Stimulated activated CD8-positive, alpha-beta memory T cell treated with anti-CD3 and anti-CD28 coated beads, Interleukin-7, amount 100 ng/mL, for 1 hour (primary cell): Measurements from ENCODE around the gene GTPBP1.
A peak's percentile ranks its signal among the peaks of the same experiment; 100 is the strongest.

Source experiments
- DNase-seq, 2 donors: peaks; one replicate each; pipeline ENCODE4 v3.0.0-alpha.2; 2020; ENCODE audit warnings: low read depth in 2 of 2

The GTPBP1 gene

GRCh38 chr22:38700789-38701628, 4.7 kb upstream of the GTPBP1 start, which contains the start of gene JOSD1:
JOSD1 (minus strand) TSS chr22:38700943; CDS start chr22:38699987, 956 bp downstream.
- peak; percentile 98 to 99 for DNase-seq

GRCh38 chr22:38704654-38705234, 1.0 kb upstream of the GTPBP1 start:
- DNase-seq, result no peak

GRCh38 chr22:38706101-38706900, 557 bp downstream of the GTPBP1 start:
- DNase-seq, result no peak

GRCh38 chr22:38706901-38707195, 1.1 kb downstream of the GTPBP1 start:
- DNase-seq, result no peak

GRCh38 chr22:38707346-38707745, 1.6 kb downstream of the GTPBP1 start:
- DNase-seq, result no peak

- DNase-seq, result no peak
These were observed 2.2 kb downstream of the GTPBP1 start for GRCh38 chr22:38707984-38708383.

- DNase-seq, result no peak
These were observed 3.6 kb downstream of the GTPBP1 start for GRCh38 chr22:38709306-38709705.

- no peak for DNase-seq
These were observed 4.6 kb downstream of the GTPBP1 start for GRCh38 chr22:38710351-38710750.

- DNase-seq, result no peak
These were observed 5.1 kb downstream of the GTPBP1 start for GRCh38 chr22:38710866-38711265.

- no peak for DNase-seq
These were observed 6.9 kb downstream of the GTPBP1 start for GRCh38 chr22:38712486-38713207.

- no peak for DNase-seq
These were observed 8.2 kb downstream of the GTPBP1 start for GRCh38 chr22:38713921-38714320.

- DNase-seq, result no peak
These were observed 9.5 kb downstream of the GTPBP1 start for GRCh38 chr22:38715176-38715764.

GRCh38 chr22:38715852-38716251, 10.1 kb downstream of the GTPBP1 start:
- no peak for DNase-seq

- DNase-seq, result no peak
These were observed 10.5 kb downstream of the GTPBP1 start for GRCh38 chr22:38716271-38716670.

GRCh38 chr22:38716826-38717225, 11.1 kb downstream of the GTPBP1 start:
- DNase-seq, result no peak

GRCh38 chr22:38717244-38717643, 11.5 kb downstream of the GTPBP1 start:
- DNase-seq, result no peak

- no peak for DNase-seq
These were observed 12.7 kb downstream of the GTPBP1 start for GRCh38 chr22:38718414-38718813.

- DNase-seq, result no peak
These were observed 13.5 kb downstream of the GTPBP1 start for GRCh38 chr22:38719196-38719595.

GRCh38 chr22:38720350-38720749, 14.6 kb downstream of the GTPBP1 start:
- no peak for DNase-seq

- DNase-seq, result no peak
These were observed 15.8 kb downstream of the GTPBP1 start for GRCh38 chr22:38721551-38721950.

GRCh38 chr22:38724176-38724575, 18.4 kb downstream of the GTPBP1 start:
- DNase-seq, result no peak
